HG02884 (cell line): ENCODE data around the gene PHLDA3.

ENCODE experiments used
- ATAC-seq: cut with Tn5 transposase; IDR thresholded peaks from one replicate; pipeline ENCODE4 v1.9.1; 2021; ENCODE audit warnings: mild to moderate bottlenecking, moderate library complexity; ENCODE audit not compliant: unreplicated experiment

PHLDA3 gene

GRCh38 chr1:201466492-201466891 lies 2.5 kb downstream of the PHLDA3 start:
- no peak for ATAC-seq

- no peak for ATAC-seq
Measured at GRCh38 chr1:201465698-201466290, 3.2 kb downstream of the PHLDA3 start.

- no peak for ATAC-seq
Measured at GRCh38 chr1:201463071-201463552, 5.9 kb downstream of the PHLDA3 start.

GRCh38 chr1:201461645-201462441 lies 7.1 kb downstream of the PHLDA3 start:
- no peak for ATAC-seq

- ATAC-seq: no peak
Measured at GRCh38 chr1:201460814-201461644, 8.0 kb downstream of the PHLDA3 start.

- no peak for ATAC-seq
Measured at GRCh38 chr1:201459775-201460174, 9.2 kb downstream of the PHLDA3 start.

- ATAC-seq: no peak
Measured at GRCh38 chr1:201459052-201459451, 9.9 kb downstream of the PHLDA3 start.

- no peak for ATAC-seq
Measured at GRCh38 chr1:201457508-201457960, 11.5 kb downstream of the PHLDA3 start.

- ATAC-seq: no peak
Measured at GRCh38 chr1:201456499-201457309, 12.3 kb downstream of the PHLDA3 start.

- ATAC-seq: no peak
Measured at GRCh38 chr1:201455098-201455497, 13.9 kb downstream of the PHLDA3 start.

- ATAC-seq: no peak
Measured at GRCh38 chr1:201454608-201455007, 14.4 kb downstream of the PHLDA3 start.

GRCh38 chr1:201452866-201453265 lies 16.1 kb downstream of the PHLDA3 start:
- no peak for ATAC-seq

- ATAC-seq: no peak
Measured at GRCh38 chr1:201450721-201451291, 18.2 kb downstream of the PHLDA3 start.

- ATAC-seq: no peak
Measured at GRCh38 chr1:201448990-201449389, 20.0 kb downstream of the PHLDA3 start.

GRCh38 chr1:201447903-201448871 lies 20.8 kb downstream of the PHLDA3 start:
- peak; percentile 79 for ATAC-seq

GRCh38 chr1:201445310-201445709 lies 23.7 kb downstream of the PHLDA3 start:
- no peak for ATAC-seq

GRCh38 chr1:201444792-201445191 lies 24.2 kb downstream of the PHLDA3 start:
- no peak for ATAC-seq

- ATAC-seq: no peak
Measured at GRCh38 chr1:201443747-201444146, 25.2 kb downstream of the PHLDA3 start.

GRCh38 chr1:201436969-201437368 lies 32.0 kb downstream of the PHLDA3 start:
- ATAC-seq: no peak
